Femur (tissue), 1 donor: ENCODE measurements around the gene UBXN10.

ENCODE experiments used
- DNase-seq: peaks from one replicate; pipeline ENCODE4 v3.0.0-alpha.2; 2017

The UBXN10 gene

GRCh38 chr1:20184481-20184900 lies 1.4 kb upstream of the UBXN10 start:
- DNase-seq: no peak

DNA sequence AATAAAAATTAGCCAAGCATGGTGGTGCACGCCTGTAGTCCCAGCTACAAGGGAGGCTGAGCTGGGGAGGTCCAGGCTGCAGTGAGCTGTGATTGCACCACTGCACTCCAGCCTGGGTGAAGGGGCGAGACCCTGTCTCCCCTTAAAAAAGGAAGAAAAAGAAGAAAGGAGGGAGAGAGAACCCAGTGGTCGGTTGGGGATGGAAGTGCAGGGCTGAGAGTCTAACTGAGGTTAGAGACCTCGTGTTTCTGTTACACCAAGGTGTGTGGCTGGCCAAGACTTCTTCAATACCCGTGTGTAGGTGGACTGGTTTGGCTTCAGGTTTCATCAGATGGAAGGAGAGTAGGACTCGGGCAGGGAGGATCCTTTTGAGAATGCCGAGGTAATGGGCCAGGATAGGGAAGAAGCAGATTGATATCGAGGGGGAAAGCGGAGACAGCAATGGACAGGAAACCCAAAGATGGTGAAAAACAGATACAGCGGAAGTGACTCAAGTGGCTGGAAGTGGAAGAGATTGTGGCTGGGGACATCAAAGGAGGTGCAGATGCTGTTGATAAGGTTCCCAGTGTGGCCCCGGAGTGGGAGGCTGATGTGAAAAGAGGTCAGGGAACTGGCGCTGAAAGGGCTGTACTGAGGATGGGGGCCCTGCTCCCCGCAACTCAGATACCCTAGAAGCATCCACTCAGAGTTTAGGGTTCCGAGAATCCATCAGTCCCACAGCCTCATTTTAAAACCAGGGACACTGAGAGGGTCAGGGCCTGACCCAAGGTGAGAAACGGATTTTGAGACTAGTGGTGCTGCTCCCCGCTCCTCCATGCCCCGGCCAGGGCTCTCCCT lies 681 bp upstream of the UBXN10 start:
- DNase-seq: no peak

DNA sequence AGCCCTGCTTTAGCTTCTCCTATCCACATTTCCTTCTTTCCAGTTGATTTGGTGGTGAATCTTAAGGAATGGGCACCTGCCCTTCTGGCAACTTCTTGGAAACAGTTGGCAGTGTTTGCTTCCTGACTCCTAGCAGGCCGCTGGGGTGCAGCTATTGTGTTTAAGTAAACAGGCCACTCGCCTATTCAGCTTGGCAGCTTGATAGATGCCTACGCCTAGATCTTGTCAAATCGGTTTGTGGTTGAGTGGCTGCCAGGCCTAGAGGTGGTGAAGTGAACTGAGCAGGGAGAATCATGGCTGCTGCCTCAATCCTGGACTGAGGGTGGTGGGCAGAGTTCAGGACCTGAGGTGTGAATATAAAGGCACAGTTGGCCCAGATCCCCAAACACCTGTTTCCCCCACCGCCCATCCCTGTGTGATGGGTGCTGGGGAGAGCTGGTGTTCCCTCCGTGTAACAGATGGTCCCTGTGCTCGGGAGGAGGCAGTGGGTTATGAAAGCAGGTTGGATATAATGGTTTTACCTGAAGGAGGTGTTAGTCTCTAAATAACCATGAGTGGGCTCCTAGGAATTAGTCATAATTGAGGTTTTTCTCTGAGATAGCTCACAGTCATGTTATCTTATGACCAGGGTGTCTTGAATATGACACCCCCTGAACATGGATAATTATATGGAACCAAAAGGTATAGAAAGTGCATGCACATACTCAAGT lies 1.4 kb downstream of the UBXN10 start:
- no peak for DNase-seq

- no peak for DNase-seq
Measured at GRCh38 chr1:20187813-20188454, 2.0 kb downstream of the UBXN10 start.

GRCh38 chr1:20188455-20188817 lies 2.5 kb downstream of the UBXN10 start:
- DNase-seq: no peak

DNA sequence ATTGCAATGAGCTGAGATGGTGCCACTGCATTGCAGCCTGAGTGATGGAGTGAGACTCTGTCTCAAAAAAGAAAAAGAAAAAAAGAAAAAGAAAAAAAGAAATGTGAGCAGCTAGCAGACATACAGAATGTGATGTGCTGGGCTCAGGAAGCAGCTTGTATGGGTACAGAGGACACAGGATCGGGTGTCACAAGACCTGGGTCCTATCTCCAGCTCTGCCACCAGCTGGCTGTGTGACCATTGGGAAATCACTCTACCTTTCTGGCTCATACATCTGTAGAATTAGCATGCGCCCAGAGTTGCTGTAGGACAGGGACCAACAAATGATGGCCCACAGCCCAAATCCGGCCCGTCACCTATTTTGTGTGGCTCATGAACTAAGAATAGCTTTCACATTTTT lies 3.8 kb downstream of the UBXN10 start:
- no peak for DNase-seq

- no peak for DNase-seq
Measured at GRCh38 chr1:20190256-20191160, 4.6 kb downstream of the UBXN10 start.

DNA sequence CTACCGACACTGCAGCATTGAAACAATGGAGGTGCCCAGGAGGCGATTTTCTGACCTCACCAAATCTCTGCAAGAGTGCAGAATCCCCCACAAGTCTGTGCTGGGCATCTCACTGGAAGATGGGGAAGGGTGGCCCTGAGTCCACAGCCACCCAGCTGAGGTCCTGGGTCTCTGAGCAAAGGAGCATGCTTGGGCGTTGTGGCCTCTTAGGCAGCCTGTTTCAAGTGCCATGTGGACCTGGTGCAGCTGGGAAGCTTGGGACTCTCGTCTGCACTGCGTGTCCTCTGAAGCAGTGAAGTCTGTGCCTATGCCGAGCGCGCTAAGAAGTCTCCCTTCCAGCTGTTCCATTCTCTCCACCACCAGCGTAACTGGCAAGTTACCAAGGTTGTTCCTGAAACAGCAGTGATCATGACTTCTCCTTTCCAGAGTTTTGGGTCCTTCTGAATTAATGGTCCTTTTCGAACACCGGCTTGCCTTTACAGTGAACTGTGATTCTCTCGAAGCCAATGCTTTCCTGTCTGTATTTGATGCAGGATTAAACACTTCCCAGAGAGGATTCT lies 5.5 kb downstream of the UBXN10 start:
- DNase-seq: no peak

GRCh38 chr1:20192364-20192763 lies 6.5 kb downstream of the UBXN10 start:
- DNase-seq: no peak

DNA sequence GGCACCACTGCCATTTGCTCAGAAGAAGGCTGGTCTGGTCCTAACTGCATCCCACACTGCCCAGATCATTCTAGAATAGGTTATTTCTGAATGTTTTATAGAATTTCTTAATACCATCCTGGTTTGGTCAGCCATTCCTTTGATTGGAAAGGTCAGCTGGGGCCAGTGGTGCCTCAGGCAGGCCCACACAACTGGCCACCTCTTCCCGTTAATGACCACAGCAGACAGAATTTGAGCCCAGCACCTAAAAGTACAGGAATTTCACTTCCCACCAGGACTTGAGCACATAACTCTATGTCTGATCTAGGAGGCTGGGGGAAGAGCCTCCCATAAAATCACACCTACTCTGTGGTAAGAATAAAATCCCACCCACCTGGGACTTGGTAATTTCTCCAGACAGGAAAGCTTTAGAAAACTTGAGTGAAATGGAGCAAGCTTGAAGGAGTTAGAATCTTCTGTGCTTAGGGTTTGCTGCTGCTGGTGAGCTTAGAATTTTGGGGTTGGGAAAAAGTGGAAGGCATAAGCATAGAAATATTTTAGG lies 7.0 kb downstream of the UBXN10 start:
- DNase-seq: no peak

DNA sequence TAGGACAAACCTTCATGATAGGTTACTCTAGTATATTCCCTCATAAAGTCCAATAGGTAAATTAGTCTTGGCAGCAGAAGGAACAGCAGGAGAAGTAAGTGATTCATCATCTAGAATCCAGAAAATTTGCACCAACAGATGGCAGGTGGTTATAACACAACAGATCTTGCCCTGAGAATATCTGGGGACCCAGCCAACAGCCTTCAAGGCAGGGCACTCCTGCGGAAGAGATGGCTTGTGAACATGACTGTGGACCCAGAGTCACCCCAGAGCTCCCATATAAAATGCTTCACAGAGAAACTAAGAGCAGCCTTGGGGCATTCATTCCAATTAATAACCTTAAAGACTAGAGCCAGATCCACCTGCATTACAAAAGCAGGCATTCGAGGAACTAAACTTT lies 8.3 kb downstream of the UBXN10 start:
- DNase-seq: no peak

DNA sequence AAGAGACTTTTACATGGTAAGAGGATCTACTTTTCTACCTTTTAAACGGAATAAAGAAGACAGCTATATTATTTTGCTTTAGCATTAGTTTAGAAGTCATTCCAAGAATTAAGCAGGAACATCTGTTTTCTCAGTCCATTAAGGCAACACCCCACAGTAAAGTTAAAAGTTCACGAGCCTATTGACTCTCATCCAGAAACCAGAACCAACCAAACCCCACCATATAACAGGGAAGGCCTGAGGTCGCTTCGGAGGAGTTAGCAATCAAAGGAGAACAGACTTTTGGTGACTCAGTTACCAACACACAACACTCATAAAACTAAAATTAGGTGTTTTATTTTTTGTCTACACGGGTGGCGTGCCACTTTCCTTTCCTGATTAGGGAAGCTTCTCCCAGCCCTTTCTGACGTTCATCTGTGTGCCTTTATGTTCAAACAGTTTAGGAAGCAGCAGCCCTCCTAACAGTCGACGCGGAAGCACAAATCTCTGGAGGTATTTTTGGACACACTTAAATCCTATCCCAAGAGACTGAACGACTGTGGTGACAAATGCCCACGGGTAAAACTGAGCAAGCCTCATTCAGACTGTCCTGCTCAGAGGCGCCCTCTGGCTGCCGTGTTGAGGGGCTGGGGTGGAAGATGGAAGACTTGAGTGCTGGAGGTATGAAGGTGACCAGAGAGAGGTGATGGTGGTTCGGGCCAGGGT lies 9.0 kb downstream of the UBXN10 start:
- DNase-seq: peak; percentile 49

GRCh38 chr1:20195462-20195780 lies 9.5 kb downstream of the UBXN10 start:
- DNase-seq: no peak

DNA sequence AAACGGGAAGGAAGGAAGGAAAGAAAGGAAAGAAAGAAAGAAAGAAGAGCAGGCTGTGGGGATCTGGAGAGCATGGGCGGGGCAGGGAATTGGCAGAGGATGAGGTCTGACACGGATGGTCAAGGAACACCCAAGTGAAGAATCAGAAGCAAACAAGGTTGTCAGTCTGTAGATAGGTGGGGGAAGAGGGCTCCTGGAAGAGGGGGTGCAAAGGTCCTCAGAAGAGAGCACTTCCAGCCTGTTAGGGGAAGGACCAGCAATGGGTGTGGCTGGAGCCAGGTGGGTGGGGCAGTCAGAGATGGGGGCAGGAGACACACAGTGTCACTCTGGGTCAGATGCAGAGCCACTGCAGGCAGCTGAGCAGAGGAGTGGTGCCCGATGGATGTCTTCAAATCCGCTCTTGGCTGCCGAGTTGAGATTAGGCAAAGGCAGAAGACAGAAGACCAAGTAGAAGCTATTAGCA lies 11.5 kb downstream of the UBXN10 start:
- no peak for DNase-seq

- no peak for DNase-seq
Measured at GRCh38 chr1:20198296-20198695, 12.4 kb downstream of the UBXN10 start.

- DNase-seq: no peak
Measured at GRCh38 chr1:20198918-20199317, 13.0 kb downstream of the UBXN10 start.

- DNase-seq: no peak
Measured at GRCh38 chr1:20199403-20199802, 13.5 kb downstream of the UBXN10 start.

- no peak for DNase-seq
Measured at GRCh38 chr1:20199840-20200239, 13.9 kb downstream of the UBXN10 start.

DNA sequence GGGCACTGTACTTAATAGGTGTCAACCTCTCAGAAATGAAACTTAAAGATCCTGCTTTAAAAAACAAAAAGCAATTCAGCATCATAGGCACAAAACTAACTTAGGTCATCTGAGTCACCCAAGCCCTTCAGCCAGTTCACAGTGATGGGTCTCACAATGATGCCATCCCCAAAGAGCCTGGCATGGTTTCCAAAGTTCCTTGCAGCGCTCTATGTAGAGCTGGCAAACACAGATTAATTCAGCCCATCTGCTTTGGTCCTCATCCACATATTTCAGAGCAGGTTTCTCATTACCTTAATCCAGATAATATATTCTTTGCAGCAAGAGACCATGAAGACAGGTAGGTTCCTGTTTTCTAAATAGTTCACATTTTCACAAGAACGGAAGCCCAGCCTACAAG lies 15.1 kb downstream of the UBXN10 start:
- DNase-seq: no peak

DNA sequence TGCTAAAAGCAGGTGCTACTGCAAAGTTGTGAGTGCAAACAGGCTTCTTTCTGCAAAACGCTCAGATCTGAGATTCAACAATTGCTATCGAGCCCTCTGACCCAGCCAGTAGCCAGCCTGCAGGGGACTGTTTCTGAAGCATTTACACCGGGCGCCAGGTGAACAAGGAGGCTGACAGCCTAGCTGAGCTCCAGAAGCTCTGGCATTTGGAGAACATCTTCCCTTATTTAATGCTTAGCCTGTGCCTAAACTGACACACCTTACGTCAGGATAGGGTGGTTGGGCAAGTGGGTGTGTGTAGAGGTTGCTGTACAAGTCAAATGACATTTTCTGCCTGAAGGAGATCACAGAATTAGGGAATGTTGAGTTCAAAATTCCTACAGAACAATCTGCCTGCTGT lies 16.3 kb downstream of the UBXN10 start:
- DNase-seq: no peak

DNA sequence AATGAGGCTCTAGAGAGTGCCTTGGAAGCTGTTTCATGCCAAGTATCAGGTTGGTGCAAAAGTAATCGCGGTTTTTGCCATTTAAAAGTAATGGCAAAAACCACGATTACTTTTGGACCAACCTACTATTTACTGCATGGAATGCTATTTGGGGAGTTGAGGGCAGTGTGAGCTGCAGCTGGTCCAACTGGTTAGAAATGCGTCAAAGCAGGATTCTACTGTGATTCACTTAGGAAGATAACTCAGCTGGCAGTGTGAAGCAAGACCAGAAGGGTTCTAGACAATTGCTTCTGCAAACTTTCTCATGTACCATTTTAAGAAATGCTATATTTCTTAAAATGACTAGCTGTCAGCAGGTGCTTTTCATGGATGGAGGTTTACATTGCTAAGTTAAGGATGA lies 21.6 kb downstream of the UBXN10 start:
- DNase-seq: no peak

GRCh38 chr1:20209471-20209870 lies 23.6 kb downstream of the UBXN10 start:
- no peak for DNase-seq
